CD14-positive monocyte (primary cell): Measurements from ENCODE around the gene GSTO2. TPM values are rescaled to one million over a fixed set of nuclear protein-coding genes. Genes with fewer than 3 reads are reported as not detected.
A peak's percentile ranks its signal among the peaks of the same experiment; 100 is the strongest.

Experiments
- DNase-seq, 3 donors: peaks; one replicate each; pipeline ENCODE4 v3.0.0-alpha.2; 2011 to 2022
- H2AFZ ChIP-seq: 2 replicates; pipeline ENCODE4 v1.6.0; 2012; ENCODE audit warnings: mild to moderate bottlenecking, low read depth, low read length, inconsistent platforms; ENCODE audit not compliant: insufficient read depth, poor library complexity, severe bottlenecking
- H3K27ac ChIP-seq, 2 donors: 1 replicate in 1 of 2; 2 replicates in 1 of 2; pipeline ENCODE4 v1.5.1; 2012 to 2013; ENCODE audit warnings: low read length in 2 of 2, control low read depth in 1 of 2, inconsistent platforms in 1 of 2, low read depth in 1 of 2, mild to moderate bottlenecking in 1 of 2
- H3K27me3 ChIP-seq, 2 donors: one replicate each; pipeline versions ENCODE4 v1.6.0 to v1.6.1; 2011 to 2013; ENCODE audit warnings: low read length in 2 of 2; ENCODE audit not compliant: control insufficient read depth in 2 of 2, insufficient read depth in 2 of 2
- H3K36me3 ChIP-seq, 2 donors: replicated peaks in 1 of 2; 1 replicate in 1 of 2; 2 replicates in 1 of 2; pipeline versions ENCODE4 v1.5.1 to v1.6.1; 2012 to 2013; ENCODE audit warnings: low read length in 2 of 2, control low read depth in 1 of 2, inconsistent platforms in 1 of 2, mild to moderate bottlenecking in 1 of 2; ENCODE audit not compliant: insufficient read depth in 2 of 2, control insufficient read depth in 1 of 2
- H3K4me1 ChIP-seq, 2 donors: 1 replicate in 1 of 2; 2 replicates in 1 of 2; pipeline versions ENCODE4 v1.5.1 to v1.6.1; 2012 to 2013; ENCODE audit warnings: low read length in 2 of 2, control low read depth in 1 of 2, inconsistent platforms in 1 of 2, mild to moderate bottlenecking in 1 of 2, moderate library complexity in 1 of 2; ENCODE audit not compliant: insufficient read depth in 2 of 2, control insufficient read depth in 1 of 2
- H3K4me2 ChIP-seq: replicated peaks from 2 replicates; pipeline ENCODE3; 2012; ENCODE audit warnings: low read length, moderate library complexity, mild to moderate bottlenecking; ENCODE audit not compliant: poor library complexity, severe bottlenecking; ENCODE audit errors: extremely low read depth
- H3K4me3 ChIP-seq, 3 experiments: fragments of 200-600 bp in 1 of 3; sonication (generic) in 1 of 3; replicated peaks in 1 of 3; 1 replicate in 2 of 3; 2 replicates in 1 of 3; pipeline ENCODE4 v1.5.1; 2011 to 2013; ENCODE audit warnings: low read length in 3 of 3, mild to moderate bottlenecking in 3 of 3, control low read depth in 2 of 3, low read depth in 2 of 3, inconsistent platforms in 1 of 3, moderate library complexity in 1 of 3
- H3K79me2 ChIP-seq: 2 replicates; pipeline ENCODE4 v1.6.0; 2012; ENCODE audit warnings: mild to moderate bottlenecking, control low read depth, inconsistent platforms, low read length, moderate library complexity; ENCODE audit not compliant: insufficient read depth
- H3K9ac ChIP-seq: 2 replicates; pipeline ENCODE4 v1.6.0; 2017; ENCODE audit warnings: low read length, mild to moderate bottlenecking; ENCODE audit not compliant: insufficient read depth, poor library complexity, severe bottlenecking
- H3K9me3 ChIP-seq, 2 donors: replicated peaks in 1 of 2; 1 replicate in 1 of 2; 2 replicates in 1 of 2; pipeline versions ENCODE4 v1.5.1 to v1.6.1; 2012 to 2013; ENCODE audit warnings: low read length in 2 of 2, control low read depth in 1 of 2; ENCODE audit not compliant: control insufficient read depth in 1 of 2, insufficient read depth in 1 of 2
- H4K20me1 ChIP-seq: 2 replicates; pipeline ENCODE4 v1.6.0; 2012; ENCODE audit warnings: mild to moderate bottlenecking, low read length, control low read depth, moderate library complexity; ENCODE audit not compliant: insufficient read depth
- H3K27ac Mint-ChIP-seq, 7 donors: one replicate each; pipeline ENCODE4 v1.8.0; 2020; ENCODE audit warnings: mild to moderate bottlenecking in 7 of 7, mixed read lengths in 7 of 7, moderate library complexity in 6 of 7, inconsistent platforms in 2 of 7
- H3K27me3 Mint-ChIP-seq, 3 donors: one replicate each; pipeline ENCODE4 v1.8.0; 2021 to 2022; ENCODE audit warnings: low read depth in 3 of 3, mild to moderate bottlenecking in 3 of 3, mixed read lengths in 3 of 3, moderate library complexity in 3 of 3, inconsistent platforms in 1 of 3
- H3K36me3 Mint-ChIP-seq, 2 donors: one replicate each; pipeline ENCODE4 v1.8.0; 2020; ENCODE audit warnings: mixed read lengths in 2 of 2, inconsistent platforms in 1 of 2, mild to moderate bottlenecking in 1 of 2
- H3K4me1 Mint-ChIP-seq: one replicate; pipeline ENCODE4 v1.8.0; 2020; ENCODE audit warnings: mild to moderate bottlenecking, mixed read lengths
- H3K4me3 Mint-ChIP-seq, 2 donors: one replicate each; pipeline ENCODE4 v1.8.0; 2020; ENCODE audit warnings: mild to moderate bottlenecking in 2 of 2, mixed read lengths in 2 of 2, moderate library complexity in 1 of 2
- H3K9me3 Mint-ChIP-seq, 7 donors: one replicate each; pipeline ENCODE4 v1.8.0; 2020 to 2022; ENCODE audit warnings: mixed read lengths in 7 of 7, mild to moderate bottlenecking in 6 of 7, moderate library complexity in 6 of 7, inconsistent platforms in 2 of 7
- CTCF ChIP-seq: fragments of 200-600 bp; IDR thresholded peaks from one replicate; pipeline ENCODE4 v1.8.0; 2022; ENCODE audit warnings: antibody characterized with exemption, mild to moderate bottlenecking
- WGBS: methylation state at CpG from one replicate; pipeline ENCODE4 v1.1.5; 2013; ENCODE audit warnings: missing lambda C conversion rate; ENCODE audit not compliant: insufficient coverage; 5-methylcytosine and 5-hydroxymethylcytosine counted together
- intact Hi-C, 2 donors: fragments of 100-400 bp; cut with micrococcal nuclease; formaldehyde crosslinking; loops; one replicate each; pipeline versions ENCODE4 v1.15.0 to v1.15.1; 2023
- polyA plus RNA-seq, 3 donors: library from polyadenylated mRNA; depleted of rRNA in 1 of 3; unstranded in 2 of 3; stranded (reverse) in 1 of 3; fragments of 300-500 nt in 2 of 3; fragments of >200 nt in 1 of 3; fragmentation: Illumina TruSeq in 2 of 3; gene quantifications; 1 replicate in 2 of 3; 2 replicates in 1 of 3; pipeline ENCODE4 v1.2.3, GENCODE V29; 2012 to 2021

Gene GSTO2
- polyA plus RNA-seq, 3 donors, result 0.16 to 0.26 TPM; not detected in 1

DNA sequence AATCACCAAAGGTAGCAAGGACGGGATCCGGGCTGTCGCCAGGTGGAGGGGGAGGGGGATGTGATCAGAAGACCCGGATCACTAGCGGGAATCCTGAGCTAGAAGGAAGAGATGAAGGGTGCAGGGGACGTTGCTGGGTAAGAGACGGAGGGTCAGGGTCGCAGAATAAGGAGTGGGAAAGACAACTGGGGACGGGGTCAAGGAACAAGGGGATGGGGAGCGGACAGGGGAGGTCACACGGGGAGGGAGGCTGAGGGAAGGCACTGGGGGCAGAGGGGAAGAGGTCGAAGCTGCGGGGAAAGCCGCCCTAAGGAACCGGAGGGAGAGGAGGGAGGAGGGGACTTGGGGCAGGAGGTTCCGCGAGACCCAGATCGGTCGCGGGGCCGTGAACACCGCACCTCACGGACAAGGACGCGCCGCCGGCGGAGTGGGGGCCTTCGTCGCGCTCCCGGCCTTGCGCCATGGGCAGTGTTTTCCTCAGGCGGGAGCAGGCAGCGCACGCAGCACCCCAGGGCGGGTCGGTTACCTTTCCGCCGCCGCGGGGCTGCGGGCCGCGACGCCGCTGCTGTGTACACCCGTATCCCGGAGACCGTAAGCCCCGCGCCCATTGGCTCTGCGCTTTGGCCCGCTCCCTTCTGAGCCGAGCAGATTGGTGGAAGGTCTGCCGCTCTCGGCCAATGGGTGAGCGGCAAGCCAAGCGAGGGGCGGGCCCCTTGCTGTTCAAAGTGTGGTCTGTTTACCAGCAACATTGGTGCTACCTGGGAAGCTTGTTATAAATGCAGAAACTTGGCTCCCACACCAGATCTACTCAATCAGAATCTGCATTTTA is 37.0 kb upstream of the GSTO2 start, which contains the start of gene CFAP43:
TSS of gene CFAP43 (minus strand) at position 581 of the 829 bp plus-strand sequence. CDS start at position 463, 118 bp downstream.
- DNase-seq, result peak; percentile 96 to 97 (median 96)
- intact Hi-C loops, result loop anchor here (2.0 to 10.0 kb wide), 5 partner anchors 15 to 317 kb away; partner anchors contain the start of genes CFAP58 (in 1 of the 2), GSTO2 (in 1 of the 2) and STN1 (in 1 of the 2)
- peaks cover 0 to 8% of the 10 kb centered on the region in 2 donors for H3K9me3 ChIP-seq
- peak within 1 kb of the TSS; percentile 91 for H3K4me2 ChIP-seq
- peak within 1 kb of the TSS; percentile 63 for H3K9ac ChIP-seq
- H3K36me3 ChIP-seq, result no peaks in the 10 kb centered on the region
- TF ChIP-seq CTCF, result no peak
- under 1% methylated on average over 58 of the region's 60 CpGs for WGBS
- H3K79me2 ChIP-seq, result no peaks in the 10 kb centered on the region
- H3K27me3 ChIP-seq, result peaks cover 8 to 19% of the 10 kb centered on the region in 2 donors
- Mint-ChIP-seq H3K27ac (peak within 1 kb of the TSS in 5 of 7 donors; percentile 78 to 91 (median 88)), H3K27me3 (peaks cover 12 to 23% (median 23%) of the 10 kb centered on the region in 3 donors), H3K36me3 (no peaks in the 10 kb centered on the region), H3K9me3 (peaks cover 0 to 8% (median 3%) of the 10 kb centered on the region in 7 donors), H3K4me3 (peak within 1 kb of the TSS; percentile 80 to 89), H3K4me1 (peaks cover 7% of the 10 kb centered on the region)
- peak within 1 kb of the TSS in 1 of 2 donors; percentile 33 for H3K27ac ChIP-seq
- H2AFZ ChIP-seq, result peak within 1 kb of the TSS; percentile 96
- H4K20me1 ChIP-seq, result no peaks in the 10 kb centered on the region
- peak within 1 kb of the TSS; percentile 51 to 77 (median 57) for H3K4me3 ChIP-seq
- peaks cover 11 to 12% of the 10 kb centered on the region in 2 donors for H3K4me1 ChIP-seq

- Mint-ChIP-seq H3K4me1 (peaks cover 7% of the 10 kb centered on the region), H3K9me3 (peaks cover 0 to 8% (median 3%) of the 10 kb centered on the region in 7 donors), H3K27me3 (peaks cover 12 to 23% (median 23%) of the 10 kb centered on the region in 3 donors), H3K36me3 (no peaks in the 10 kb centered on the region), H3K27ac (peak overlapping the region in 4 of 7 donors; percentile 66 to 85 (median 74)), H3K4me3 (peak overlapping the region; percentile 80 to 89)
- H3K4me1 ChIP-seq, result peaks cover 11 to 12% of the 10 kb centered on the region in 2 donors
- DNase-seq, result no peak
- H3K9ac ChIP-seq, result no peak overlapping the region
- H3K4me3 ChIP-seq, result peak overlapping the region; percentile 51 to 77 (median 57)
- H3K79me2 ChIP-seq, result no peaks in the 10 kb centered on the region
- H3K9me3 ChIP-seq, result peaks cover 0 to 8% of the 10 kb centered on the region in 2 donors
- intact Hi-C loops, result loop anchor here (2.0 to 10.0 kb wide), 5 partner anchors 14 to 318 kb away; partner anchors contain the start of genes CFAP58 (in 1 of the 2), GSTO2 (in 1 of the 2) and STN1 (in 1 of the 2)
- peak overlapping the region; percentile 91 for H3K4me2 ChIP-seq
- no peak overlapping the region for H3K27ac ChIP-seq
- TF ChIP-seq CTCF, result no peak
- 0% methylated on average over 13 of the region's 20 CpGs for WGBS
- H2AFZ ChIP-seq, result peak overlapping the region; percentile 96
- no peaks in the 10 kb centered on the region for H3K36me3 ChIP-seq
- no peaks in the 10 kb centered on the region for H4K20me1 ChIP-seq
- peaks cover 8 to 19% of the 10 kb centered on the region in 2 donors for H3K27me3 ChIP-seq
Measured at GRCh38 chr10:104232613-104233102, 36.3 kb upstream of the GSTO2 start.
